Fibroblast of the conjunctiva (primary cell): ENCODE results near the gene SOBP.

Experiments
- DNase-seq: peaks from one replicate; pipeline ENCODE4 v3.0.0-alpha.2; 2010; ENCODE audit warnings: low read depth

The SOBP gene

DNA sequence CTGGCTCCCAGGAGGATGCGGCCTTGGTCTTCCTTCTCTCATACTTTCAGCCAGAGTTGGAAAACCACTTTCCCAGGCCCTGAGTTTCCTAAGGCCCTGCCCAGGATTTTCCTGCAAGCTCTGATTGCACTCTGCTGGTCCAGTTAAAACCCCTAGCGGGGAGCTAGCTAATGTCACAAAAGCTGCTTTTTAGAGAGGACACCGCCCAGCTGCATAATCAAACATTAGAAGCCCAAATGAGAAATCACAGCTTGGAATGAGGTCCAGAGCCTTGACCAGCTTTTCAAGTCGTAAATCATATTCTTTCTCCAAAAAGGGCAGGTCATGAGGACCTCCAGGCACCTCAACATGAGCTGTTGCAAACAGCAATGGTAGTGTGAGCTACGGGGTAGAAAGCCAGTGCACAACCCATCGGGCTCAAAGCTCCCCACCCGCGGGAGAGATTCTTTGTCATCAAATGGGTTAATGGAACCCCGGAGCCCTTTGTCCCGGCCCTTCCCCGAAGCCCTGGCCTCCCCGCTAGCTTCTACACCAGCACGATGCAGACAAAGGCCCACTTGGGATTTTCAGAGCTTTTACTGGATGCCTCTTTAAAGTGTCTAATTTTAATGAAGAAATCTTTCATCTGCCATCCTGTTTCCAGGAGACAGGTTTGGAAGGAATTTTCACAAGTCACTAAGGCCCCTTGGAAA, 200.2 kb downstream of the SOBP start:
- DNase-seq = no peak

GRCh38 chr6:107690643-107691061, 200.7 kb downstream of the SOBP start:
- peak; percentile 85 for DNase-seq

DNA sequence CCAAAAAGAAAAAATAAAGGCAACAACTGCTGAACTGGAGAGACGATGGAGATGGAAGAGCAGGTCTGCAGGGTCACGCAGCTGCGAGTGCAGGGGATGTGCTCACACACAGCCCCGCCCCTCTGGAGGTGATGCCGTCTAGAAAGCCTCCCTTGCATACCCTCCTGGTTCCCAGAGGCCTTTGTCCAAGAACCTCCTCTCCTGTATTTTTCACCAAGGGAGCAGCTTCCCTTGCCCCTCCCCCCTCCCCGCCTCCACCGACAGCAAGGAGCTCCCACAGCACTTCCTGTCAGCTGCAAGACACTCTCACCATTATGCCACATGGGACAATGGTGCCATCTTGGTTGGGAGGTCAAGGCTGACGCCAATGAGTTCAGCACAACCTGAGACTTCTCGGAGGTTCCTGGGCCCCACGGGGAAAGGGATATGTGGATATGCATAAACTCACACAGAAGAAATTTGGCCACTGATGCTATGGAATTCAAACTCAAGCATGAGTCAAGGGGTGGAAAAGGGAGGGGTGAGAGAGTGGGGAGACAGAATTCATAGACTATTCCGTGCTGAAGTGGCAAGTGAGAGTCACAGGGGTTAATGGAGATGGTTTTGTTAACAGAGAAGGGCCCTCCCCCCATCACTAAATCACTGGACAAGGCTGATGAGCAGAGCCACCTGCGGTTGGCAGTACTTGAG, 201.3 kb downstream of the SOBP start:
- DNase-seq = peak; percentile 75

DNA sequence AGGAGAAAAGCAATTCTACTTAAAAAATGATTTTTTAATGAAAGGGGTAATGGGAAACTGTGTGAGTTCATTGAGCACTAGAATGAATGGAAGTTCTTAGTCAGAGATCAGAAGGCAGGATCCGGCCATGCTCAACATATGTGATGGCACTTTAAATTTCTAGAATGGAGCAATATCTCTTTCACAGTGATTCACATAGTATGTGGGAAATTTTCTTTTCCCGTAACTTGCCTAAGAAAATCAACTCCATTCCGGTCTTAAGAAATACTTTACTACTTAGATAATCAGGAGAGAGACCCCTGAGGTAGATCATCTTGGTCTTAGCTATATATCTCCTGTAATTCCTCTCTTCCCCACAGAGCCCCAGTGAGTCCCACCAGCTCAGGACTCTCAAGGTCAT, 202.4 kb downstream of the SOBP start:
- DNase-seq = peak; percentile 56

- no peak for DNase-seq
Observed at GRCh38 chr6:107695061-107695720, 205.3 kb downstream of the SOBP start.

- DNase-seq = no peak
Observed at GRCh38 chr6:107697682-107698081, 207.8 kb downstream of the SOBP start.

GRCh38 chr6:107698146-107698545, 208.2 kb downstream of the SOBP start:
- DNase-seq = no peak

GRCh38 chr6:107699254-107699653, 209.3 kb downstream of the SOBP start:
- no peak for DNase-seq

DNA sequence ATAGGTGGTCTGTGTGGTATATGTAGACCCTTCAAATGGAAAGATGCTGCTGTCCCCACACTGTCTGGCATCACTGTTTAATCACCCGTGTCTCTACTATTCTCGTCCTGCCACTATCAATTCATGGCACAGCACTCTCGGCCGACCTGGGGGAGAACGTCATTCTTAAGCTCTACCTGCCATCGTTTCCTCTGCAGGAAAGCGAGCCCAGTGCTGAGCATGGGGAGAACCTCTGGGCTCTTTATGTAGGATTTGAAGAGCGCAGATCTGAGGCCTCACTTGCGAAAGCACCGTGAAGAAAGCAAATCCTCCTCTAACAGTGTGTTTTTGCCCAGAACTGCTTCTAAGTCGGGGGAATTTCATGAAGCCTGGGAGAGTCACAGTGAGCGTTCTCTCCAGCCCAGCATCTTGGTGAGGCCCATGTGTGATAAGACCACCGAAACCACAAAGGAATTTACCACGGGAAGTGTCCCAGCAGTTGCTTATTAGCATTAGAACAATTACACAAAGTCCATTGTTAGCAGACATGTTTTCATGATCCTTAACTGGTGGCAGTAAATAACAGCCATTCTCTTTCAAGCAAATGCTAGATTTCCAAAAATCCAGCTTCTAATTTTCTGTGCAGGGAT, 209.9 kb downstream of the SOBP start:
- no peak for DNase-seq

- DNase-seq = no peak
Observed at GRCh38 chr6:107703606-107704005, 213.7 kb downstream of the SOBP start.

GRCh38 chr6:107704347-107705013, 214.6 kb downstream of the SOBP start:
- peak; percentile 35 for DNase-seq

- no peak for DNase-seq
Observed at GRCh38 chr6:107706516-107707115, 216.7 kb downstream of the SOBP start.

DNA sequence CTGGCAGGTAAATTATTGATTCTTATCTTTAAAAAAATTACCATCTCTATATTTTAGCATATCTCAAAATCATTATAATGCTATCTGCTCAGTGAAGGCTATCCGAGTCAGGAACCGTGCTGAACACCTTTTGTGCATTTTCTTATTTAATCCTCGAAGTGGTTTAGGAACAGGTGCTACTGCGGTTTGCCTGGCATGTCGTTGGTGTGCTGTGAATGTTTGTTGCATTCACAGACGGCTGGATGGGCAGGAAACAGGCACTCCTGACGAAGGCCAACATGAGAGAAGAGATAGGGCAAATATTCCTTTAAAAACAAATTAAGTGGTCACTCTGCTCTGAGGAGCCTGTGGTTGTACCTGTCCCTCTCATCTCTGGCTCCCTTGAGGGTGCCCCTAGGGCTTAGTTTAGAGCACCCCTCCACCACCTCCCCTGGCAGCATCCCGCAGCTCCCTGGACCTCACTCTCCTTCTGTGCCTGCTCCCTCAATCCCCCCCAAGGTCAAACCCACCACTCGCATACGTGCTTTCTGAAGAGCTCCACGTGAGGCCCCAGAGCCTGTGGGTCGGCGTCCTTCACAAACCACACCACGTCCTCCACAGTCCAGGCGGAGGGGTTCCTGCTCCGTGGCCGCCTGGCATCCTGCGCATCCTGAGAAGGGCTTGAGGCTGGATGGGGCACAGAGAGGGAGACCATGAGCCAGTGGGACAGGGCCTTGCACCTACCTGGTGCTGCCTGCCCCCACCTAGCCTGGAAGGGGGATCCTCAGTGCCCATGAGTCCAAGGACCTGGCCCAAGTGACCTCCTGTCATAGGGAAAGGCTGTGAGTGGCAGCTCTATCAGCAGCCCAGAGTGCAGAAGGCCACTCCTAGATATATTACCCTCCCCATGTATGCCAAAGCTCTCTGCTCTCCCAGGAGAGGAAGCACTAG, 217.7 kb downstream of the SOBP start:
- no peak for DNase-seq

- no peak for DNase-seq
Observed at GRCh38 chr6:107708435-107708834, 218.5 kb downstream of the SOBP start.

GRCh38 chr6:107709341-107709740, 219.4 kb downstream of the SOBP start:
- DNase-seq = no peak
